Right lobe of liver (tissue), 4 donors: ENCODE results near the gene AGPS.

ENCODE experiments used
- CTCF ChIP-seq, 4 donors: fragments of 200-600 bp in 3 of 4; fragments of 450-650 bp in 1 of 4; IDR thresholded peaks; one replicate each; pipeline versions ENCODE4 v1.5.1 to v1.8.0; 2016 to 2022; ENCODE audit warnings: antibody characterized with exemption in 4 of 4, mild to moderate bottlenecking in 2 of 4
- POLR2A ChIP-seq: fragments of 450-650 bp; IDR thresholded peaks from one replicate; pipeline ENCODE4 v1.6.1; 2017; ENCODE audit warnings: antibody characterized with exemption, mild to moderate bottlenecking
- donor health status: DM: no; HTN: no; CAD: no.
- donor health status: DM: no; HTN: no; CAD: no.
- donor health status: DM: no; HTN: yes; CAD: no.

GRCh38 chr2:177445200-177445599 is 52.6 kb downstream of the AGPS start:
- TF ChIP-seq POLR2A (no peak), CTCF (IDR thresholded peaks at IDR 0.05) (no peak)
